HG03558 (cell line): ENCODE results near the gene TAF11L14.
"Not testable (repeated sequence)": the region's sequence is repeated elsewhere in the genome, so short reads cannot be mapped to it uniquely, and the experiment has no call there.

Experiments
- ATAC-seq: cut with Tn5 transposase; IDR thresholded peaks from one replicate; pipeline ENCODE4 v1.9.1; 2021; ENCODE audit warnings: moderate number of reproducible peaks; ENCODE audit not compliant: unreplicated experiment; ENCODE audit errors: extremely low read depth

Gene TAF11L14

DNA sequence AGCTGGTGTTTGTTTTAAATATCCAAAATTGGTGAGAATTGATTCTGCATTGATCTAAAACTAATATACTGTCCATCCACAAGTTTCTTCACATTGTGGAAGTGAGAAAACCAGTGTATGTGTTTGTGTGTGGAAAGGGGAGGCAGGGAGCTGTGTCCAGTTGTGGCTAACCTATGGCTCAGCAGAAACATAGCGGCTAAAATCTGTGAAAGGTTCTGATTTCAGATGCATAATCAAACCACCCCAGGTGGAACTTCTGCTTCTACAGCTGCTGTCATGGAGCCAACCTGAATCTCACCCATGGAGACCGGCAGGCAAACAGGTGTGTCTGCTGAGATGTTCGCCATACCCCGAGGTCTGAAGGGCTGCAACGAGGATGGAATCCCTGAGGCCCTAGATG lies at the start of gene TAF11L14:
TSS of gene TAF11L14 (plus strand) at position 301 of the 400 bp plus-strand sequence.
- ATAC-seq: no peak

DNA sequence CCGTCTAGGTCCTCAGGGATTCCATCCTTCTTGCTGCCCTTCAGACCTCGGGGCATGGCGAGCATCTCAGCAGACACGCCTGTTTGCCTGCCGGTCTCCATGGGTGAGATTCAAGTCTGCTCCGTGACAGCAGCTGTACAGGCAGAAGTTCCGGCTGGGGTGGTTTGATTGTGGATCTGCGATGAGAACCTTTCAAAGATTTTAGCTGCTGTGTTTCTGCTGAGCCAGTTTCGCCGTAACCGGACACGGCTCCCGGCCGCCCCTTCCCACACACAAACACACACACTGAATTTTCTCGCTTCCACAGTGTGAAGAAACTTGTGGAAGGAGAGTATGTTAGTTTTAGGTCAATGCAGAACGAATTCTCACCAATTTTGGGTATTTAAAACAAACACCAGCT lies 48.6 kb upstream of the TAF11L14 start, which contains the start of gene TAF11L7:
TSS of gene TAF11L7 (minus strand) at position 101 of the 400 bp plus-strand sequence.
- ATAC-seq: not testable (repeated sequence)

DNA sequence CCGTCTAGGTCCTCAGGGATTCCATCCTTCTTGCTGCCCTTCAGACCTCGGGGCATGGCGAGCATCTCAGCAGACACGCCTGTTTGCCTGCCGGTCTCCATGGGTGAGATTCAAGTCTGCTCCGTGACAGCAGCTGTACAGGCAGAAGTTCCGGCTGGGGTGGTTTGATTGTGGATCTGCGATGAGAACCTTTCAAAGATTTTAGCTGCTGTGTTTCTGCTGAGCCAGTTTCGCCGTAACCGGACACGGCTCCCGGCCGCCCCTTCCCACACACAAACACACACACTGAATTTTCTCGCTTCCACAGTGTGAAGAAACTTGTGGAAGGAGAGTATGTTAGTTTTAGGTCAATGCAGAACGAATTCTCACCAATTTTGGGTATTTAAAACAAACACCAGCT lies 43.4 kb upstream of the TAF11L14 start, which contains the start of gene TAF11L8:
TSS of gene TAF11L8 (minus strand) at position 101 of the 400 bp plus-strand sequence.
- not testable (repeated sequence) for ATAC-seq

DNA sequence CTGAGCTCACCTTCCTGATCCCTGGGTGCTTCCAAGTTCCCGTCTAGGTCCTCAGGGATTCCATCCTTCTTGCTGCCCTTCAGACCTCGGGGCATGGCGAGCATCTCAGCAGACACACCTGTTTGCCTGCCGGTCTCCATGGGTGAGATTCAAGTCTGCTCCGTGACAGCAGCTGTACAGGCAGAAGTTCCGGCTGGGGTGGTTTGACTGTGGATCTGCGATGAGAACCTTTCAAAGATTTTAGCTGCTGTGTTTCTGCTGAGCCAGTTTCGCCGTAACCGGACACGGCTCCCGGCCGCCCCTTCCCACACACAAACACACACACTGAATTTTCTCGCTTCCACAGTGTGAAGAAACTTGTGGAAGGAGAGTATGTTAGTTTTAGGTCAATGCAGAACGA lies 40.0 kb upstream of the TAF11L14 start, which contains the start of gene TAF11L9:
TSS of gene TAF11L9 (minus strand) at position 140 of the 400 bp plus-strand sequence.
- not testable (repeated sequence) for ATAC-seq

DNA sequence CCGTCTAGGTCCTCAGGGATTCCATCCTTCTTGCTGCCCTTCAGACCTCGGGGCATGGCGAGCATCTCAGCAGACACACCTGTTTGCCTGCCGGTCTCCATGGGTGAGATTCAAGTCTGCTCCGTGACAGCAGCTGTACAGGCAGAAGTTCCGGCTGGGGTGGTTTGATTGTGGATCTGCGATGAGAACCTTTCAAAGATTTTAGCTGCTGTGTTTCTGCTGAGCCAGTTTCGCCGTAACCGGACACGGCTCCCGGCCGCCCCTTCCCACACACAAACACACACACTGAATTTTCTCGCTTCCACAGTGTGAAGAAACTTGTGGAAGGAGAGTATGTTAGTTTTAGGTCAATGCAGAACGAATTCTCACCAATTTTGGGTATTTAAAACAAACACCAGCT lies 36.5 kb upstream of the TAF11L14 start, which contains the start of gene TAF11L10:
TSS of gene TAF11L10 (minus strand) at position 101 of the 400 bp plus-strand sequence.
- ATAC-seq: not testable (repeated sequence)

DNA sequence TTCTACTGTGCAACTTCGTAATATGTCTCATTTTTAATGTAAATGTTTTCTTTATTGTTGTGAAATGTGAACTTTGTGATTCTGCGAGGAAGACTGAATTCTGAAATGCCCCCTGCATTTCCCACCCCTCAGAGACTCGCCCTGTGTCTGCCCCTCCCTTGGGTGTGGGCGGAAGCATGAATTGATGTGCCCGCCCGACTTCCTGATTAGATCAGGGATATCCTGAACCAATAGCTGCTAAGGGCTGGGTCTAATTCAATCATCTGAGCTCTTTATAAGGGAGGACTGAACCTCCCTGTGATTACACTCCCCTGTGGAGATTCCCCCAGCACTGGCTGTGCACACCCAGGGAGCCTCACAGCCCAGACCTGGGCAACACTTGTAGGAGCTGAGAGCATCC lies 30.4 kb upstream of the TAF11L14 start, which contains the start of gene TAF11L11:
TSS of gene TAF11L11 (plus strand) at position 304 of the 400 bp plus-strand sequence.
- not testable (repeated sequence) for ATAC-seq

DNA sequence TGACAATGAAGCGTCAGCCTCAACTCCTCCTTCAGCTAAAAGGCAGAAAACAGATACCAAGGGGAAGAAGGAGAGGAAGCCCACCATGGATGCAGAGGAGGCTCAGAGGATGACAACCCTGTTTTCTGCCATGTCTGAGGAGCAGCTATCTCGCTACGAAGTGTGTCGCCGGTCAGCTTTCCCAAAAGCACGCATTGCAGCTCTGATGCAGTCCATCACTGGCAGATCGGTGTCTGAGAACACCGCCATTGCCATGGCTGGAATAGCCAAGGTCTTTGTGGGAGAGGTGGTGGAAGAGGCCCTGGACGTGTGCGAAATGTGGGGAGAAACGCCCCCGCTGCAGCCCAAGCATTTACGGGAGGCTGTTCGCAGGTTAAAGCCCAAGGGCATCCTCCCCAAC lies 29.3 kb upstream of the TAF11L14 start:
- no peak for ATAC-seq

DNA sequence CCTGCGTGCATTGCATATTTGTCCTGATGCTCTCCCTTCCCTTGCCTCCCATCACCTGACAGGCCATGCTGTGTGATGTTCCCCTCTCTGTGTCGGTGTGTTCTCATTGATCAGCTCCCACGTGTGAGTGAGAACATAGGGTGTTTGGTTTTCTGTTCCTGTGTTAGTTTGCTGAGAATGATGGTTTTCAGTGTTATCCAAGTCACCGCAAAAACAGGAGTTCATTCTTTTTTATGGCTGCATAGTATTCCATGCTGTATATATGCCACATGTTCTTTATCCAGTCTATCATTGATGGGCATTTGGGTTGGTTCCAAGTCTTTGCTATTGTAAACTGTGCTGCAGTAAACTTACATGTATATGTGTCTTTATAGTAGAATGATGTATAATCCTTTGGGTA lies 26.8 kb upstream of the TAF11L14 start:
- not testable (repeated sequence) for ATAC-seq

DNA sequence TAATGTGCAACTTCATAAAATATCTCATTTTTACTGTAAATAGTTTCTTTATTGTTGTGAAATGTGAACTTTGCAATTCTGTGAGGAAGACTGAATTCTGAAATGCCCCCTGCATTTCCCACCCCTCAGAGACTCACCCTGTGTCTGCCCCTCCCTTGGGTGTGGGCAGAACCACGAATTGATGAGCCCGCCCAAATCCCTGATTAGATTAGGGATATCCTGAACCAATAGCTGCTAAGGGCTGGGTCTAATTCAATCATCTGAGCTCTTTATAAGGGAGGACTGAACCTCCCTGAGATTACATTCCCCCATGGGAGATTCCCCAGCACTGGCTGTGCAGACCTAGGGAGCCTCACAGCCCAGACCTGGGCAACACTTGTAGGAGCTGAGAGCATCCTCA lies 24.2 kb upstream of the TAF11L14 start, which contains the start of gene TAF11L12:
TSS of gene TAF11L12 (plus strand) at position 301 of the 400 bp plus-strand sequence.
- ATAC-seq: not testable (repeated sequence)

DNA sequence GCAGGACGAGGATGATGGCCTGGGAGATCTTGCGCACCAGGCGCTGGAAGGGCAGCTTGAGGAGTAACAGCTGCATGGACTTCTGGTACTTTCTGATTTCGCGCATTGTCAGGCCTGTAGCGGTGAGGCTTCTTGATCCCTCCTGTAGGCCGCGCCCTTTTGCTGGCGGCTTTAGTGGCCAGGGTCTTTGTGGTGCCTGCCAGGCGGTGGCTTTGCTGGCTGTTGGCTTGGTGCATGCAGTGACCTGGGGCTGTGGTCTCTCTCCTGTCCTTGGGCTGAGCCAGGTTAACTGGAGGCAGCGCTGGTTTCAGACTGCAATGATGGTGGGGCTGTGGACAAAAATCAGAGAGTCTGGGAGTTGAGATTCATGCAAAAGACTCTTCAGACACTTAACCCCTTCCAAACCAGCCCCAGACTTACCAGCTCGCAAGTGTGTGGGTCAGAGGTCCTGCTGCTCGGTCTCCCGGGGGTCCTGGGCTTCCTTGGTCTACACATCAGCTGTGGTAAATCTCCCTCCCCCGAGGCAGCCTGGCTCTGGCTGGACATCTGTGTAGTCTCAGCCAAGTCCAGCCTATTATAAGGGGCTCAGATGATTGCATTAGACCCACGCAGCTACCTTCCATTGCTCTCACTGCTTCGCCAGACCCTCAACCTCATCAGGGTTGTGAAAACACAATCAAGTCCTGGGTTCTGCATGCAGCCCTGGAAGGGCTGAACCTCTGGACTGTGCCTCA lies 19.2 kb upstream of the TAF11L14 start:
- no peak for ATAC-seq

DNA sequence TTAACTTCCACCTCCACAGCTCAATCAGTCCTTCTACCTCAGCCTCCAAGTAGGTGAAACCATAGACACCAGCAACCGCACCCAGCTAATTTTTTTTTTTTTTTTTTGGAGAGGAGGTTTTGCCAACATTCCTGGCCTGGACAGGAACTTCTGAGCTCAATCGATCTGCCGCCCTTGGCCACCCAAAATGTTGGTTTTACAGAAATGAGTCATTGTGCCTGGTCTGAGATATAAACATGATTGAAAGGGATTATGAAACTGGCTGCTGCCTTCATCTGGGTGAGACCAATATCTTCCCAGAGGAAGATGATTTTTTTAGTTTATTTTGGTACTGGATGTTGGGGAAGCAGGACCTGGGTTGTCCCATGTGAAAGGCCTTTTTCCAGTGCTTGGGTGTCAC lies 14.9 kb upstream of the TAF11L14 start:
- no peak for ATAC-seq

DNA sequence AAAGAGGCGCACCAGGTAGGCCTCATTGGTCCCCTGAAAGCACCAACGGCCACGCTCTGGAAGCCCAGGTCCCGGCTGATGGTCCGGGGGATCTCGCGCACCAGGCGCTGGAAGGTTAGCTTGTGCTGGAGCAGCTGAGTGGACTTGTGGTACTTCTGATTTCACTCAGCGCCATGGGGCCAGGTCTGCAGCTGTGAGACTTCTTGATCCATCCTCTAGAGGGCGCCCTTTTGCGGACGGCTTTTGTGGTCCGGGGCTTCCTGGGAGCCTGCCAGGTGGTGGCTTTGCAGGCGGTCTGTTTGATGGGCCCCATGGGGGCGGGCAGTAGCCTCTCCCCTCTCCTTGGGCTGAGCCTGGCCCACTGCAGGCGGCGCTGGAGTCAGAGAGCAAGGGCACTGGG lies 13.6 kb upstream of the TAF11L14 start:
- ATAC-seq: no peak

DNA sequence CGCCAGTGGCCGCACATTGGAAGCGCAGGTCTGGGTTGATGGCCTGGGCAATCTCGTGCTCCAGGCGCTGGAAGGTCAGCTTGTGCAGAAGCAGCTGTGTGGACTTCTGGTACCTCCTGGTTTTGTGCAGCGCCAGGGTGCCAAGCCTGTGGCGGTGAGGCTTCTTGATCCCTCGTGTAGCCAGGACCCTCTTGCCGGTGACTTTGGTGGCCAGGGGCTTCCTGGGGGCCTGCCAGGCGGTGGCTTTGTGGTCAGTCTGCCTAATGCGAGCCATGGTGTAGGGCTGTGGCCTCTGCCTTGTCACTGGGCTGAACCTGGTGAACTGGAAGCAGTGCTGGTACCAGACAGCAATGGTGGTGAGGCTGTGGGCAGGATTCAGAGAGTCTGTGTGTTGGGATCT lies 8.6 kb upstream of the TAF11L14 start:
- ATAC-seq: no peak

DNA sequence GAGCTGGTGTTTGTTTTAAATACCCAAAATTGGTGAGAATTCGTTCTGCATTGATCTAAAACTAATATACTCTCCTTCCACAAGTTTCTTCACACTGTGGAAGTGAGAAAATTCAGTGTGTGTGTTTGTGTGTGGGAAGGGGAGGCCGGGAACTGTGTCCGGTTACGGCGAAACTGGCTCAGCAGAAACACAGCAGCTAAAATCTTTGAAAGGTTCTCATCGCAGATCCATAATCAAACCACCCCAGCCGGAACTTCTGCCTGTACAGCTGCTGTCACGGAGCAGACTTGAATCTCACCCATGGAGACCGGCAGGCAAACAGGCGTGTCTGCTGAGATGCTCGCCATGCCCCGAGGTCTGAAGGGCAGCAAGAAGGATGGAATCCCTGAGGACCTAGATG lies 2.5 kb upstream of the TAF11L14 start, which contains the start of gene TAF11L13:
TSS of gene TAF11L13 (plus strand) at position 301 of the 400 bp plus-strand sequence.
- ATAC-seq: not testable (repeated sequence)

DNA sequence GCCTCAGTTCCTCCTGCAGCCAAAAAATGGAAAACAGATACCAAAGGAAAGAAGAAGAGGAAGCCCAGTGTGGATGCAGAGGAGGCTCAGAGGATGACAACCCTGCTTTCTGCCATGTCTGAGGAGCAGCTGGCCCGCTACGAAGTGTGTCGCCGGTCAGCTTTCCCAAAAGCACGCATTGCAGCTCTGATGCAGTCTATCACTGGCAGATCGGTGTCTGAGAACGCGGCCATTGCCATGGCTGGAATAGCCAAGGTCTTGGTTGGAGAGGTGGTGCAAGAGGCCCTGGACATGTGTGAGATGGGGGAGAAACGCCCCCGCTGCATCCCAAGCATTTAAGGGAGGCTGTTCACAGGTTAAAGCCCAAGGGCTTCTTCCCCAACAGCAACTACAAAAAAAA lies 15.0 kb downstream of the TAF11L14 start:
- ATAC-seq: not testable (repeated sequence)

DNA sequence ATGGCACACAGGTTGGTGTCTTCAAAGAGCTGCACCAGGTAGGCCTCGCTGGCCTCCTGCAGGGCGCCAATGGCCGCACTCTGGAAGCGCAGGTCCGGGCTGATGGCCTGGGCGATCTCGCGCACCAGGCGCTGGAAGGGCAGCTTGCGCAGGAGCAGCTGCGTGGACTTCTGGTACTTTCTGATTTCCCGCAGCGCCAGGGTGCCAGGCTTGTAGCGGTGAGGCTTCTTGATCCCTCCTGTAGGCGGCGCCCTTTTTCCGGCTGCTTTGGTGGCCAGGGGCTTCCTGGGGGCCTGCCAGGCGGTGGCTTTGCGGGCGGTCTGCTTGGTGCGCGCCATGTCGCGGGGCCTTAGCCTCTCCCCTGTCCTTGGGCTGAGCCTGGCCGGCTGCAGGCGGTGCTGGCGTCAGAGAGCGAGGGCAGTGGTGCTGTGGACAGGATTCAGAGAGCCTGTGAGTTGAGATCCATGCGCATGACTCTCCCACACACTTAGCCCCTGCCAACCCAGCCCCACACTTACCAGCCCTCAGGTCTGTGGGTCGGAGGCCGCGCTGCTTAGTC lies 21.0 kb downstream of the TAF11L14 start:
- ATAC-seq: not testable (repeated sequence)

DNA sequence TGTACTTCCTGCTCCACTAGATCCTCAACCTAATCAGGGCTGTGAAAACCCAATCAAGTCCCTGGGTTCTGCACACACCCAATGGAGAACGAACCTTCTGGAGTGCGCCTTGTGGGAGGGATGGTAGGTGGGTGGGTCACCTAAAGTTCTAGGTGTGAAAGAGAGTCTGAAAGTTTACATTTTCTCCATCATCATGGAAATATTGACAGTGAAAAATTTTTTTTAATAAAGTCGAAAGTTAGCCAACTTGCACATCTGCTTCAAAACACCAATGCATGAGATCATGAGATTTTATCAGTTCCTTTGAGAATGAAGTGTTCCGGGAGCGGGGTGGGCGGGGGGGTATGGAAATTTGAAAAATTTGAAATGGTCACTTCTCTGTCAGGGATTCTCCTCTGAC lies 21.7 kb downstream of the TAF11L14 start:
- no peak for ATAC-seq

DNA sequence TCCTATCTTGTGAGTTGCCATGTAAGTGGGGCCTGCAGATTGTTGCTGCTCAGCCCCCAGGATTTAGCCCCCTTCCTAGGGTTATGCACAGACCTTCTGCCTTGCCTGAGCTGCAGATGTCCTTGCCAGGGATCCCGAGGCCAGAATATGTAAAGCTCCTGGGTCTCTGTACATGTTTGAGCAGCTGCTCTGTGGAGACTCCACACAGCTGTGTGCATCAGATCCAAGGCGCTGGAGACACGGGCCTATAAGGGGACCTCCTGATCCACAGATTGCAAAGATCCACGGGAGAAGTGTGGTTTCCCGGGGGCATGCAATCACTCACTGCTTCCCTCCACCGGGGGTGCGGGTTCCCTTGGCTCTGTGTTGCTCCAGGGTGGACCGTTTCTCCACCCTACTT lies 28.9 kb downstream of the TAF11L14 start:
- ATAC-seq: no peak

DNA sequence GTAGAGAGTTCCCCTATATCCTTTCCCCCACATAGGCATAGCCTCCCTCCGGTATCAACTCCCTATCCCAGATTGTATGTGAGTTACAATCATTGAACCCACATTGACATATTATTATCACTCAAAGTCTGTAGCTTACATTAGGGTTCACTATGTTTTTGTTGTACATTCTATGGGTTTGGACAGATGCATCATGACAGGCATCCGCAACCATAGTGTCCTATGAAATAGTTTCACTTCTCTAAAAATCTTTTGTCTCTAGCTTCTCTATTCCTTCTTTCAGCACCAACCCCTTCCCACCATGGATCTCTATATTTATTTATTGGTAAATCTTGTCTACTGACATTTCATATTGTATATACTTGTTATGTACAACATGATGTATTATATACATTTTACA lies 31.6 kb downstream of the TAF11L14 start:
- no peak for ATAC-seq

DNA sequence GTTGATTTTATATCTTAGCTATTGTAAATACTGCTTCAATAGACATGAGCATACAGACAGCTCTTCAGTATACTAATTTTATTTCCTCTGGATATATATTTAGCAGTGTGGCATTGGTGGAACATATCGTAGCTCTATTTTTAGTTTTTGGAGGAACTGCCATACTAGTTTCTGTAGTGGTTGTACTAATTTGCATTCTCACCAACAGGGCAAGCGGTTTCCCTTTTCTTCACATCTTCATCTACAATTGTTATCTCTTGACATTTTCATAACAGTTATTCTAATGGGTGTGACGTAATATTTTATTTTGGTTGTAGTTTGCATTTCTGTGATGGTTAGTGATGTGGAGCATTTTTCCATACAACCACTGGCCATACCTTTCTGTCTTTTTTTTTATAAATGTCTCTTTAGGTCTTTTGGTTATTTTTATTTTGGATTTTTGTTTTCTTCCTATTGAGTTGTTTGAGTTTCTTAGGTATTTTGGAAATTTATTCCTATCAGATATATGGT lies 32.5 kb downstream of the TAF11L14 start:
- no peak for ATAC-seq

DNA sequence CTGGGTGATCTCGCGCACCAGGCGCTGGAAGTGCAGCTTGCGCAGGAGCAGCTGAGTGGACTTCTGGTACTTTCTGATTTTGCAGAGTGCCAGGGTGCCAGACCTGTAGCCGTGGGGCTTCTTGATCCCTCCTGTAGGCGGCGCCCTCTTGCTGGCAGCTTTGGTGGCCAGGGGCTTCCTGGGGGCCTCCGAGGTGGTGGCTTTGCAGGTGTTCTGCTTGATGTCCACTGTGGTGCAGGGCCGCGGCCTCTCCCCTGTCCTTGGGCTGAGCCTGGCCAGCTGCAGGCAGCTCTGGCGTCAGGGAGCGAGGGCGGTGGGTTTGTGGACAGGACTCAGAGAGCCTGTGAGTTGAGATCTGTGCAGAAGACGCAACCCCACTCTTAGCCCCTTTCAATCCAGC lies 36.1 kb downstream of the TAF11L14 start:
- no peak for ATAC-seq
